H9 (cell line): ENCODE measurements around the gene S100Z. TPM values are rescaled to one million over a fixed set of nuclear protein-coding genes. Genes with fewer than 3 reads are reported as not detected.

Experiments used
- DNase-seq: peaks from one replicate; pipeline ENCODE4 v3.0.0-alpha.2; 2017
- H2AFZ ChIP-seq: one replicate; pipeline ENCODE4 v1.6.1; 2013; ENCODE audit warnings: mild to moderate bottlenecking, low read length, control low read depth, moderate library complexity
- H2AK5ac ChIP-seq: 2 replicates; pipeline ENCODE4 v1.6.1; 2013; ENCODE audit warnings: low read length, control low read depth, mixed read lengths; ENCODE audit not compliant: insufficient read length
- H2BK120ac ChIP-seq: one replicate; pipeline ENCODE4 v1.6.1; 2013; ENCODE audit warnings: low read depth, mild to moderate bottlenecking, low read length, control low read depth, inconsistent platforms; ENCODE audit not compliant: poor library complexity, severe bottlenecking
- H2BK12ac ChIP-seq: 2 replicates; pipeline ENCODE4 v1.6.1; 2013; ENCODE audit warnings: low read length, control low read depth, mixed read lengths, low read depth; ENCODE audit not compliant: insufficient read length
- H2BK15ac ChIP-seq: 2 replicates; pipeline ENCODE4 v1.6.1; 2013; ENCODE audit warnings: low read depth, low read length, control low read depth
- H2BK20ac ChIP-seq: one replicate; pipeline ENCODE4 v1.6.1; 2013; ENCODE audit warnings: low read depth, mild to moderate bottlenecking, low read length, control low read depth, inconsistent platforms; ENCODE audit not compliant: poor library complexity, severe bottlenecking
- H2BK5ac ChIP-seq: 2 replicates; pipeline ENCODE4 v1.6.1; 2013; ENCODE audit warnings: low read length, control low read depth, mixed read lengths; ENCODE audit not compliant: insufficient read length
- H3K14ac ChIP-seq: 2 replicates; pipeline ENCODE4 v1.6.1; 2013; ENCODE audit warnings: low read length, control low read depth; ENCODE audit not compliant: insufficient read depth
- H3K18ac ChIP-seq: 2 replicates; pipeline ENCODE4 v1.6.1; 2013; ENCODE audit warnings: low read depth, mild to moderate bottlenecking, mixed read lengths, low read length, control low read depth; ENCODE audit not compliant: insufficient read length
- H3K23ac ChIP-seq: 2 replicates; pipeline ENCODE4 v1.6.1; 2013; ENCODE audit warnings: low read length, control low read depth, mixed read lengths, low read depth; ENCODE audit not compliant: insufficient read length
- H3K23me2 ChIP-seq: 2 replicates; pipeline ENCODE4 v1.6.1; 2013; ENCODE audit warnings: low read depth, mild to moderate bottlenecking, mixed read lengths, low read length, control low read depth; ENCODE audit not compliant: insufficient read length, poor library complexity, severe bottlenecking
- H3K27ac ChIP-seq: 2 replicates; pipeline ENCODE4 v1.5.1; 2013; ENCODE audit warnings: low read length, control low read depth, mixed read lengths, low read depth; ENCODE audit not compliant: insufficient read length
- H3K27me3 ChIP-seq: 2 replicates; pipeline ENCODE4 v1.6.1; 2013; ENCODE audit warnings: low read length, control low read depth, inconsistent platforms; ENCODE audit not compliant: insufficient read depth
- H3K4ac ChIP-seq: 2 replicates; pipeline ENCODE4 v1.6.1; 2013; ENCODE audit warnings: low read depth, mild to moderate bottlenecking, control low read depth, inconsistent platforms, low read length, moderate library complexity
- H3K4me1 ChIP-seq: 2 replicates; pipeline ENCODE4 v1.6.1; 2013; ENCODE audit warnings: low read length, control low read depth, inconsistent platforms; ENCODE audit not compliant: insufficient read depth
- H3K4me2 ChIP-seq: 2 replicates; pipeline ENCODE4 v1.6.1; 2013; ENCODE audit warnings: low read length, control low read depth, mixed read lengths; ENCODE audit not compliant: insufficient read length, insufficient read depth
- H3K56ac ChIP-seq: 2 replicates; pipeline ENCODE4 v1.6.1; 2013; ENCODE audit warnings: low read depth, mild to moderate bottlenecking, mixed read lengths, low read length, control low read depth; ENCODE audit not compliant: insufficient read length
- H3K79me1 ChIP-seq: 2 replicates; pipeline ENCODE4 v1.6.1; 2013; ENCODE audit warnings: low read depth, mild to moderate bottlenecking, moderate library complexity, low read length, control low read depth, inconsistent platforms; ENCODE audit not compliant: insufficient read depth, poor library complexity, severe bottlenecking
- H3K79me2 ChIP-seq: 2 replicates; pipeline ENCODE4 v1.6.1; 2013; ENCODE audit warnings: low read length, control low read depth, inconsistent platforms; ENCODE audit not compliant: insufficient read depth
- H3K9ac ChIP-seq: 2 replicates; pipeline ENCODE4 v1.6.1; 2013; ENCODE audit warnings: low read length, control low read depth, mixed read lengths; ENCODE audit not compliant: insufficient read length; ENCODE audit errors: extremely low read depth
- H3K9me3 ChIP-seq: one replicate; pipeline ENCODE4 v1.6.1; 2013; ENCODE audit warnings: low read depth, low read length, inconsistent platforms; ENCODE audit not compliant: control insufficient read depth
- H3T11ph ChIP-seq: one replicate; pipeline ENCODE4 v1.6.1; 2013; ENCODE audit warnings: mild to moderate bottlenecking, low read length, control low read depth, inconsistent platforms
- H4K20me1 ChIP-seq: one replicate; pipeline ENCODE4 v1.6.1; 2013; ENCODE audit not compliant: control insufficient read depth, insufficient read length, insufficient read depth
- H4K5ac ChIP-seq: 2 replicates; pipeline ENCODE4 v1.6.1; 2013; ENCODE audit warnings: low read depth, mild to moderate bottlenecking, mixed read lengths, low read length, control low read depth; ENCODE audit not compliant: insufficient read length
- H4K8ac ChIP-seq: replicated peaks from 2 replicates; pipeline ENCODE4 v1.6.1; 2013; ENCODE audit warnings: low read length, control low read depth, mixed read lengths, low read depth; ENCODE audit not compliant: insufficient read length
- H4K91ac ChIP-seq: 2 replicates; pipeline ENCODE4 v1.6.1; 2013; ENCODE audit warnings: low read depth, mild to moderate bottlenecking, moderate library complexity, mixed read lengths, low read length, control low read depth; ENCODE audit not compliant: insufficient read length
- H3K27ac Mint-ChIP-seq, 3 experiments: 2 replicates in 2 of 3; 3 replicates in 1 of 3; pipeline ENCODE4 v1.8.0; 2020 to 2021; ENCODE audit warnings: mixed read lengths in 3 of 3, mild to moderate bottlenecking in 1 of 3, moderate library complexity in 1 of 3
- H3K27me3 Mint-ChIP-seq: 2 replicates; pipeline ENCODE4 v1.8.0; 2021; ENCODE audit warnings: low read depth, mild to moderate bottlenecking, moderate library complexity, mixed read lengths
- H3K36me3 Mint-ChIP-seq, 3 experiments: 2 replicates in 2 of 3; 3 replicates in 1 of 3; pipeline ENCODE4 v1.8.0; 2020 to 2021; ENCODE audit warnings: low read depth in 3 of 3, mixed read lengths in 3 of 3; ENCODE audit not compliant: insufficient read depth in 1 of 3
- H3K4me1 Mint-ChIP-seq, 2 experiments: 2 replicates each; pipeline ENCODE4 v1.8.0; 2020; ENCODE audit warnings: mixed read lengths in 2 of 2
- H3K4me3 Mint-ChIP-seq, 2 experiments: 2 replicates in 1 of 2; 3 replicates in 1 of 2; pipeline ENCODE4 v1.8.0; 2020 to 2021; ENCODE audit warnings: mild to moderate bottlenecking in 2 of 2, mixed read lengths in 2 of 2, moderate library complexity in 1 of 2
- H3K9me3 Mint-ChIP-seq, 2 experiments: 2 replicates in 1 of 2; 3 replicates in 1 of 2; pipeline ENCODE4 v1.8.0; 2020; ENCODE audit warnings: mild to moderate bottlenecking in 2 of 2, mixed read lengths in 2 of 2, moderate library complexity in 1 of 2
- CTCF ChIP-seq: fragments of 200-600 bp; sonication (generic); conservative IDR thresholded peaks from 3 replicates; pipeline ENCODE4 v1.8.0; 2021; ENCODE audit warnings: antibody characterized with exemption, mild to moderate bottlenecking
- WGBS: extraction: QIAGEN DNeasy Blood & Tissue Kit; methylation state at CpG from one replicate; pipeline ENCODE4 v1.1.7; 2013; ENCODE audit warnings: missing lambda C conversion rate, low lambda C conversion rate, mixed read lengths; ENCODE audit not compliant: insufficient read length; ENCODE audit errors: extremely low coverage; 5-methylcytosine and 5-hydroxymethylcytosine counted together
- total RNA-seq: library from RNA; stranded (reverse); gene quantifications from 2 replicates; pipeline ENCODE4 v1.2.1, GENCODE V29; 2021

The S100Z gene
- total RNA-seq, 1 experiment from 2014 or later, result not detected

GRCh38 chr5:76893294-76893693 is 43.5 kb downstream of the S100Z start:
- Histone ChIP-seq H2AFZ (no peak overlapping the region), H3K4me1 (no peaks in the 10 kb centered on the region), H4K8ac (no peak overlapping the region), H2BK15ac (no peak overlapping the region), H3K9me3 (no peaks in the 10 kb centered on the region), H3K56ac (no peak overlapping the region), H3K27me3 (no peaks in the 10 kb centered on the region), H4K91ac (no peak overlapping the region), H3K23me2 (no peaks in the 10 kb centered on the region), H3K18ac (no peak overlapping the region), H3K14ac (no peak overlapping the region), H2BK5ac (no peak overlapping the region), H3K23ac (no peak overlapping the region), H3T11ph (no peak overlapping the region), H2BK120ac (no peak overlapping the region), H3K79me2 (no peaks in the 10 kb centered on the region), H3K9ac (no peak overlapping the region), H4K5ac (no peak overlapping the region), H3K79me1 (no peaks in the 10 kb centered on the region), H3K4ac (no peak overlapping the region), H2AK5ac (no peak overlapping the region), H2BK12ac (no peak overlapping the region), H4K20me1 (no peaks in the 10 kb centered on the region), H3K4me2 (no peak overlapping the region), H3K27ac (no peak overlapping the region), H2BK20ac (no peak overlapping the region)
- no peak for TF ChIP-seq CTCF
- no peak overlapping the region for H3K4me3 Mint-ChIP-seq
- H3K27me3 Mint-ChIP-seq, result no peaks in the 10 kb centered on the region; the same call in 1 of the 2 replicates
- no peak for DNase-seq
- H3K4me1 Mint-ChIP-seq, result peaks cover 7 to 9% of the 10 kb centered on the region in 2 experiments; a peak in 3 of 4 replicates
- WGBS, result no CpG with 5 or more reads among the region's 2 CpGs
- peaks cover 11 to 12% of the 10 kb centered on the region in 2 experiments; a peak in 4 of 5 replicates for H3K9me3 Mint-ChIP-seq
- H3K27ac Mint-ChIP-seq, result no peak overlapping the region
- H3K36me3 Mint-ChIP-seq, result peaks cover 0 to 11% (median 0%) of the 10 kb centered on the region in 3 experiments; a peak in 4 of 7 replicates
